22Rv1 (cell line): ENCODE measurements around the gene ERP27.

ENCODE experiments used
- H3K27ac ChIP-seq: fragments of 450-650 bp; 2 replicates; pipeline ENCODE4 v1.5.1; 2017
- ZFX ChIP-seq: fragments of 450-650 bp; IDR thresholded peaks from 2 replicates; pipeline ENCODE4 v1.6.1; 2017; ENCODE audit warnings: antibody characterized with exemption, borderline replicate concordance
- TF ChIP-seq, protein P1 (sequence below): fragments of 450-650 bp; IDR thresholded peaks from 2 replicates; pipeline ENCODE4 v1.5.1; 2017; ENCODE audit warnings: mild to moderate bottlenecking

The ERP27 gene

DNA sequence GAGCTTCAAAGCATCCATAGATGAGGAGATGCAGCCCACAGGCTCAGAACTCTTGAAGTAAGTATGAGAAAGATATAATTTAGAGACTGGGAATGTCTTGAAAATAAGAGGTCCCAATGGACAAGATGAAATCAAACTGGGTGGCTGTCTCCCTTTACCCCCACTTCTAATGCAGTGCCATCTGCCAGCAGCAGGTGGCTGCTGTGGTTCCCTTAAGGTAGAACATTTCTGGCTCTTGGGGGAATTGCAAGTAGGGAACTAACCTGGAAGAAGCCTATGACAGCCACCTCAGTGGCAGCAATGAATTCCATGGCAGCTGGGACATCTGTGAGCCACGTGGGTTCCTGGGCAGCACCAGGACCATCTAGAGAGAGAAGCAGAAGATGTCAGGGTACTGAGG, 648 bp downstream of the ERP27 start:
- TF ChIP-seq, protein P1, sequence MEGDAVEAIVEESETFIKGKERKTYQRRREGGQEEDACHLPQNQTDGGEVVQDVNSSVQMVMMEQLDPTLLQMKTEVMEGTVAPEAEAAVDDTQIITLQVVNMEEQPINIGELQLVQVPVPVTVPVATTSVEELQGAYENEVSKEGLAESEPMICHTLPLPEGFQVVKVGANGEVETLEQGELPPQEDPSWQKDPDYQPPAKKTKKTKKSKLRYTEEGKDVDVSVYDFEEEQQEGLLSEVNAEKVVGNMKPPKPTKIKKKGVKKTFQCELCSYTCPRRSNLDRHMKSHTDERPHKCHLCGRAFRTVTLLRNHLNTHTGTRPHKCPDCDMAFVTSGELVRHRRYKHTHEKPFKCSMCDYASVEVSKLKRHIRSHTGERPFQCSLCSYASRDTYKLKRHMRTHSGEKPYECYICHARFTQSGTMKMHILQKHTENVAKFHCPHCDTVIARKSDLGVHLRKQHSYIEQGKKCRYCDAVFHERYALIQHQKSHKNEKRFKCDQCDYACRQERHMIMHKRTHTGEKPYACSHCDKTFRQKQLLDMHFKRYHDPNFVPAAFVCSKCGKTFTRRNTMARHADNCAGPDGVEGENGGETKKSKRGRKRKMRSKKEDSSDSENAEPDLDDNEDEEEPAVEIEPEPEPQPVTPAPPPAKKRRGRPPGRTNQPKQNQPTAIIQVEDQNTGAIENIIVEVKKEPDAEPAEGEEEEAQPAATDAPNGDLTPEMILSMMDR = no peak
- no peak for TF ChIP-seq ZFX
- H3K27ac ChIP-seq = no peak overlapping the region

DNA sequence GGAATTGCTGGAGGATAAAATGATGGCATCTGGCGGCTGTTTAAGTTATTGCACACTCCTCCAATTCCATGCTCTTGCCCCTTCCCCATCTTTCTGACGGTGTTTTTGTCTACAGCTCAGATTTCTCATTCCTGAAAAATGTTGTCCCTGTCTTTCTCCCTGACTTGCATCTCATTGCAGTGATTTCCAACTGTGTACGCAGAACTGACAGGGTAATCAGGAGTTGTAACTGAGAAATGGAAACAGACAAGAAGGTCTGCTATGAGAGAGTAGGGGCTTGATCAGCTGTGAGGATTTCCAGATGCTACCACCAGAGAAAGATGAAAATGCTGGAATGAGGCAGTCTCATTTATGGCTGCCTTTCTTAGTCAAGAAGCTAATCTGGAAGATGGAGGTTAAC, 1.3 kb downstream of the ERP27 start:
- H3K27ac ChIP-seq = no peak overlapping the region
- TF ChIP-seq ZFX = no peak
- TF ChIP-seq, protein P1 = no peak

DNA sequence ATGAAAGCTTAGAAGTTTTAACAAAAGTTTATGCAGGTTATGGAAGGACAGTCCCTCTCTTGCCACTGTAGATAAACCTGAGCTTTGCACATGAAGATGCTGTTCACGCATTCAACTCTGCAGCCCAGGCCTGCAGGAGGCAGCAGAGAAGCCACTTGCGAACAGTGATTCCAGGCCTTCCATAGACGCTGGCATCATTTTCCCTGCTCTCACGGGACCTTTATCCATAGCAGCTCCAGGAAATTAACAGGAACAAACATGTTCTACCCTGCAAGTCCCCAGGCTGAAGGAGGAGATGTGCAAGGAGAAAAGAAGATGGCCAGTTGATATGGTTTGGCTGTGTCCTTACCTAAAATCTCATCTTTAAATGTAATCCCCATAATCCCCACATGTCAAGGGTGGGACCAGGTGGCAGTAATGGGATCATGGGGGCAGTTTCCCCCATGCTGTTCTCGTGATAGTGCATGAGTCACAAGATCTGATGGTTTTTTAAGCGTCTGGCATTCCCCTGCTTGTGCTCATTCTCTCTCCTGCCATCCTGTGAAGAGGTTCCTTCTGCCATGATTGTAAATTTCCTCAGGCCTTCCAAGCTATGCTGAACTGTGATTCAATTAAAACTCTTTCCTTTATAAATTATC, 2.0 kb downstream of the ERP27 start:
- no peak for TF ChIP-seq ZFX
- TF ChIP-seq, protein P1 = peak; percentile 45

DNA sequence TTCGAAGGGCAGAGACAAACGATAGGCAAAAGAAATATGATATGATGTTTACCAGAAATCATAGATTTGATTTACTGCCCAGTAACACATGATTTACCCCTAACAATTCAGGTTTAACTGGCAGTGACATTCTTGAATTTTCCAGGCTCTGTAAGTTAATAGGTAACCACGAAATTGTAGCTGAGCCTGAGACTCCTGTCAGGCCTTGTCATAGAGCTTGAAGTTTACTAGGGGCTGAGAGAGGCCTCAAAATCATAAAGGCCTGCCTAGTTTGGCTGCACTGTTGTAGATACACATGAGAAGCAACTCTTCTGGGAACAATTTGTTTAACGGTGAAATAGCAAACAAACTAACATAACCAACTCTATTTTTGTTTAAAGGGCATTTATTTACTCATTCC, 3.3 kb downstream of the ERP27 start:
- TF ChIP-seq ZFX = no peak
- TF ChIP-seq, protein P1 = no peak
- H3K27ac ChIP-seq = peak overlapping the region; percentile 48

More for the DNA sequence above, 2.0 kb downstream of the ERP27 start:
- H3K27ac ChIP-seq = no peak overlapping the region

DNA sequence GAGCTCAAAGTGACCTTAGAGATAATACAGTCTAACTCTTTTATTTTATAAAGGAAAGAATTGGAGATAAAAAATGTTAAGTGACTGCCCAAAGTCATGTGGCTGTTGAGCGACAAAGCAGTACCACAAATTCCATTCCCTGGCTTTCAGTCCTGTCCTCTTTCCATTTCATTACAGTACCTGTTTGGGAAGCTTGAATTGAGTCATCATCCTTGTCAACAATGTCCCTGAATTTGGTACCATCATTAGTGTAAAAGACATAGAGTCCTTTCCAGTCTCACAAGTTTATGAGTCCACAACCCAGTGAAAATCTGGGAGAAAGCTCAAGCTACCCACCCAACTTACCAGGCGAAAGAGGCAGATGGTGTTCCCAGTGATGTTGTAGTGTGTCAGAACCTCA, 3.8 kb downstream of the ERP27 start:
- H3K27ac ChIP-seq = peak overlapping the region; percentile 48

DNA sequence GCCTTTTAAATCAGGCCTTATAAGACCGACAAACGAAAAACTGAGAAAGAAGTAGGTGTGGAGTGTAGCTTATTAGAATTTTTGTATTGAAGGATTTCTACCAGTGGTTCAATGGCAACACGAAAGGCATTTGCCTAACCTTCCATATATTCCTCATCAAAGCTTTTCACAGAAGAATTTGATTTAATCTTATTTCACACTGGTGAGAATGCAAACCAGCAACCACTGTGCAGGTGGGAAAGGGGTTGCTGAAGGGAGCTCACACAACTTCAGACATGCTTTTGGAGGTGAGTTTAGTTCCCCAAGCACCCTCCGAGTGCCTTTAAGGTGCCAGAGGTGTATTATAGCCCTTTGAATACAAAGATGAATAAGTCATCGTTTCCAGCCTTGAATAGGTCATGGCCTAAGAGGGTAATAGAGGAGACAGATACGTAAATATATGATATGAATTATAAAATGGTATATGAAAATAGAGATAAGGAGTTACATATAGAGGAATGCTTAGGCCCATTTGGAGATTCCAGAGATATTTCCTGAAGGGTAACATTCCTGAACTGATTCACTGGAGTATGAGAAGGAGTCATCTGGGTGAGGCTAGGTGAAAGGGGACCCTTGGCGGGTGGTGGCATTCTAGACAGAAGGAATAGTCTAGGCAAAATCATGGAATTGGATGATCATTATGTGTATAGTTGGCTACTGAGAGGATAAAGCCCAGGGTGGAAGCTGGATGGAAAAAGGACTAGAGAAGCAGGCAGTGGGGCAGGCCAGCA, 6.4 kb downstream of the ERP27 start:
- TF ChIP-seq ZFX = no peak
- TF ChIP-seq, protein P1 = no peak
- no peak overlapping the region for H3K27ac ChIP-seq

More for the DNA sequence above, 3.8 kb downstream of the ERP27 start:
- TF ChIP-seq, protein P1 = no peak
- TF ChIP-seq ZFX = no peak

DNA sequence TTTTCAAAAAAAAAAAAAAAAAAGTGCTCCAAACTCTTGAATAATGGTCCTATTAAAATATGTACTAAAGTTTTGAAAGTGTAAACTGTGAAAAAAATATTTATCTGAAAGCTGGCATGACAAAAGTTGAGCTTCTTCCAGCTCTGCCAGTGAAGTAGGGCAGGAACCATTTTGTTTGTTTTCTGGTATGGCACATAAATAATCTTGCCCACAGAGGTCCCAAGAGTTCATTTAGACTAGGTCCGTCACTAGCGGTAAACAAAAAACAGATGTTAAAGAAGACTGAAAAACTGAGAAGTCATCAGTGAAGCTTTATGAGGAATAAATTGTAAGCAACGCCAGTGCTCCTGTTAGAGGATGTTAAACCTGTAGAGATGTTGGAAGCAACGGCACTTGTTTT, 7.0 kb downstream of the ERP27 start:
- no peak overlapping the region for H3K27ac ChIP-seq
- no peak for TF ChIP-seq ZFX
- TF ChIP-seq, protein P1 = no peak
